Stimulated activated CD8-positive, alpha-beta memory T cell treated with anti-CD3 and anti-CD28 coated beads, Interleukin-4, amount 100 ng/mL, for 1 hour (primary cell): ENCODE results near the gene PAQR3.

Experiments
- DNase-seq, 2 donors: peaks; one replicate each; pipeline ENCODE4 v3.0.0-alpha.2; 2020; ENCODE audit warnings: low read depth in 2 of 2, low spot score in 1 of 2

The PAQR3 gene

GRCh38 chr4:78863254-78863869, 75.9 kb downstream of the PAQR3 start:
- DNase-seq, result no peak

- no peak for DNase-seq
These were observed 76.9 kb downstream of the PAQR3 start for GRCh38 chr4:78862314-78862737.
